Lower leg skin (tissue), 4 donors: ENCODE results near the gene NTSR1. TPM values are rescaled to one million over a fixed set of nuclear protein-coding genes. Genes with fewer than 3 reads are reported as not detected.

Experiments used
- DNase-seq, 2 donors: peaks; one replicate each; pipeline ENCODE4 v3.0.0-alpha.2; 2019; ENCODE audit warnings: low spot score in 2 of 2
- H3K4me3 ChIP-seq: fragments of 200-600 bp; sonication (generic); 2 replicates; pipeline ENCODE4 v1.5.1; 2017; ENCODE audit warnings: mild to moderate bottlenecking, low read depth; ENCODE audit not compliant: poor library complexity, severe bottlenecking
- CTCF ChIP-seq, 3 donors: fragments of 450-650 bp; IDR thresholded peaks; one replicate each; pipeline ENCODE4 v1.5.1; 2016; ENCODE audit warnings: antibody characterized with exemption in 3 of 3, mild to moderate bottlenecking in 3 of 3, moderate library complexity in 2 of 3
- POLR2A ChIP-seq, 2 donors: fragments of 450-650 bp; IDR thresholded peaks; one replicate each; pipeline ENCODE4 v1.6.1; 2016 to 2017; ENCODE audit warnings: antibody characterized with exemption in 2 of 2, mild to moderate bottlenecking in 1 of 2, moderate library complexity in 1 of 2
- WGBS, 2 donors: methylation state at CpG; one replicate each; pipeline ENCODE4 v1.1.5; 2018; 5-methylcytosine and 5-hydroxymethylcytosine counted together
- intact Hi-C: fragments of 100-400 bp; cut with DNase I; formaldehyde crosslinking; loops from one replicate; pipeline ENCODE4 v1.15.0; 2023; ENCODE audit warnings: low total_unique reads
- total RNA-seq, 4 donors: library from RNA; depleted of rRNA; stranded (reverse); fragments of >200 nt; gene quantifications; one replicate each; pipeline ENCODE4 v1.1.0, GENCODE V29; 2016

Gene NTSR1
- total RNA-seq, 4 donors from 2014 or later = 0.07 to 0.61 (median 0.13) TPM; not detected in 1

- intact Hi-C loops = no loop called here
- WGBS, 2 donors = 83 to 97% methylated on average over 14 to 17 of the region's 17 CpGs
- no peak for DNase-seq
- TF ChIP-seq POLR2A (IDR thresholded peaks at IDR 0.05) = no peak
- no peak for TF ChIP-seq CTCF (IDR thresholded peaks at IDR 0.05)
- H3K4me3 ChIP-seq = no peak overlapping the region
These were observed 37.6 kb upstream of the NTSR1 start for GRCh38 chr20:62670998-62671397.

GRCh38 chr20:62671765-62672164 is 36.9 kb upstream of the NTSR1 start:
- no peak for DNase-seq
- intact Hi-C loops = no loop called here
- WGBS, 2 donors = 77 to 82% methylated on average over 7 to 15 of the region's 15 CpGs
- TF ChIP-seq CTCF (IDR thresholded peaks at IDR 0.05) = no peak
- TF ChIP-seq POLR2A (IDR thresholded peaks at IDR 0.05) = no peak
- H3K4me3 ChIP-seq = no peak overlapping the region

- no peak overlapping the region for H3K4me3 ChIP-seq
- TF ChIP-seq CTCF (IDR thresholded peaks at IDR 0.05) (no peak), POLR2A (IDR thresholded peaks at IDR 0.05) (no peak)
- WGBS, 2 donors = 81 to 90% methylated on average over 11 of the region's 11 CpGs
- no peak for DNase-seq
- intact Hi-C loops = no loop called here
These were observed 34.3 kb upstream of the NTSR1 start for GRCh38 chr20:62674370-62674769.

- DNase-seq = no peak
- no peak overlapping the region for H3K4me3 ChIP-seq
- TF ChIP-seq POLR2A (IDR thresholded peaks at IDR 0.05) (no peak), CTCF (IDR thresholded peaks at IDR 0.05) (no peak)
- intact Hi-C loops = no loop called here
- 64 to 79% methylated on average over 16 to 19 of the region's 25 CpGs for WGBS, 2 donors
These were observed 33.3 kb upstream of the NTSR1 start for GRCh38 chr20:62675156-62675876.

- TF ChIP-seq POLR2A (IDR thresholded peaks at IDR 0.05) (no peak), CTCF (IDR thresholded peaks at IDR 0.05) (no peak)
- intact Hi-C loops = no loop called here
- no peak for DNase-seq
- WGBS, 2 donors = 69 to 83% methylated on average over 13 to 14 of the region's 14 CpGs
- no peak overlapping the region for H3K4me3 ChIP-seq
These were observed 32.8 kb upstream of the NTSR1 start for GRCh38 chr20:62675877-62676260.

- 81 to 87% methylated on average over 9 of the region's 9 CpGs for WGBS, 2 donors
- no peak for DNase-seq
- no peak overlapping the region for H3K4me3 ChIP-seq
- intact Hi-C loops = no loop called here
- TF ChIP-seq CTCF (IDR thresholded peaks at IDR 0.05) (no peak), POLR2A (IDR thresholded peaks at IDR 0.05) (no peak)
These were observed 31.7 kb upstream of the NTSR1 start for GRCh38 chr20:62676976-62677375.
